Measurements from ENCODE around the gene PLXNB2.

The PLXNB2 gene

DNA sequence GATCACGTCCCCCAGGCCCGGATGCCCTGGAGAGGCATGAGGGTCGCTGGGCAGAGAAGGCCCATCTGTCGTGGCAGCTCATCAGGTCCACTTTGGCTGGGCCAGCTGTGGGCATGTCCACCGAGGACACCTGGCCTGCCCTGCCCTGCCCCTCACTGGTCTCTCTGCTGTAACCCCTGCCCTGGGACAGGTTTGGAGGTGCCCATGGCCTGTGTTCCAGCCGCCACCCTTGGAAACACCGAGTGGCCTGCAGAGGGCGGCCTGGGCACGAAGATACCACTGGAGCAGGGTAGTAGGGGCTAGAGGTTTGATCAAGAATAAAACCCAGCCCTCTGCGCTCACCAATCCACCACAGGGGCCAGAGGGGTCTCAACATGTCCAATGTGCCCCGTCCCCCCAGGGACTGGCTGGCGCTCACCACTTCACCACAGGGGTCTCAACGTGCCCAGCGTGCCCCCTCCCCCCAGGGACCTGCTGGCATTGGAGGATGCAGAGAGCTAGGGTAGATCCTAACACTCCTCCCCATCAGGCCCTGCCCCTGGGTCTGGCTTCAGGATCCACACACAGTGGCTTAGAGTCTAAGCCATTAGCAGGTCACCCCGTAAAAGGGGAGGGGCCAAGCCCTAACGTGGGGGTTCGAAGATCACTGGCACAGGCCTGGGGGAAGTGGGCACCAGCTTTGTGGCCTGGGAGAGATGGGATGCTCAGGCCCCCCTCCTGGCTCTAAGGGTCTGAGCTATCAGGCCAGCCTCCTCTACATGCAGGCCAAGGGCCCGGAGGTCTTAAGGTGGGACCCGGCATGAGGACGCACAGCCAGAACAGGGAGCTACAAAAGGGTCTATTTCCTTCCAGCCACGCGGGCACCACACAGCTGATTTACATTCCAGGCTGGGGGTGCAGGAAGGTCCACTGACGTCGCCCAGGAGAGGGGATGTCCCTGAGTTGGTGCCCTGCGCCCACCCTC lies 55.1 kb downstream of the PLXNB2 start (continued):
- TF ChIP-seq ZNF600 (tag by site-specific recombination; IDR thresholded peaks at IDR 0.05) (peak; percentile 45; the same call in 1 of the 2 replicates), ZNF792 (tag by site-specific recombination; IDR thresholded peaks at IDR 0.05) (no peak), ZNF10 (tag by site-specific recombination; IDR thresholded peaks at IDR 0.05) (no peak), ZNF239 (tag by site-specific recombination; IDR thresholded peaks at IDR 0.05) (no peak), ZNF654 (tag by site-specific recombination; IDR thresholded peaks at IDR 0.05; ENCODE audit: low read depth) (peak; percentile 48; the same call in 1 of the 2 replicates), ZBTB8A (tag by site-specific recombination; IDR thresholded peaks at IDR 0.05) (0 out of 2 replicates have a peak, but pooled peaks have one; percentile 32), ZSCAN30 (tag by site-specific recombination; IDR thresholded peaks at IDR 0.05) (no peak), ZNF747 (tag by site-specific recombination; IDR thresholded peaks at IDR 0.05) (no peak), ZEB2 (tag by site-specific recombination; IDR thresholded peaks at IDR 0.05) (peak; percentile 61), SP7 (tag by site-specific recombination; IDR thresholded peaks at IDR 0.05) (no peak), SP2 (tag by site-specific recombination; IDR thresholded peaks at IDR 0.05) (peak; percentile 29), ZFP69B (tag by site-specific recombination; IDR thresholded peaks at IDR 0.05) (peak; percentile 85; the same call in 1 of the 2 replicates), KLF17 (tag by site-specific recombination; IDR thresholded peaks at IDR 0.05) (no peak)
- TF ChIP-seq, protein P1, sequence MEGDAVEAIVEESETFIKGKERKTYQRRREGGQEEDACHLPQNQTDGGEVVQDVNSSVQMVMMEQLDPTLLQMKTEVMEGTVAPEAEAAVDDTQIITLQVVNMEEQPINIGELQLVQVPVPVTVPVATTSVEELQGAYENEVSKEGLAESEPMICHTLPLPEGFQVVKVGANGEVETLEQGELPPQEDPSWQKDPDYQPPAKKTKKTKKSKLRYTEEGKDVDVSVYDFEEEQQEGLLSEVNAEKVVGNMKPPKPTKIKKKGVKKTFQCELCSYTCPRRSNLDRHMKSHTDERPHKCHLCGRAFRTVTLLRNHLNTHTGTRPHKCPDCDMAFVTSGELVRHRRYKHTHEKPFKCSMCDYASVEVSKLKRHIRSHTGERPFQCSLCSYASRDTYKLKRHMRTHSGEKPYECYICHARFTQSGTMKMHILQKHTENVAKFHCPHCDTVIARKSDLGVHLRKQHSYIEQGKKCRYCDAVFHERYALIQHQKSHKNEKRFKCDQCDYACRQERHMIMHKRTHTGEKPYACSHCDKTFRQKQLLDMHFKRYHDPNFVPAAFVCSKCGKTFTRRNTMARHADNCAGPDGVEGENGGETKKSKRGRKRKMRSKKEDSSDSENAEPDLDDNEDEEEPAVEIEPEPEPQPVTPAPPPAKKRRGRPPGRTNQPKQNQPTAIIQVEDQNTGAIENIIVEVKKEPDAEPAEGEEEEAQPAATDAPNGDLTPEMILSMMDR (tag by site-specific recombination; IDR thresholded peaks at IDR 0.05): peak; percentile 84
- TF ChIP-seq, protein P2, sequence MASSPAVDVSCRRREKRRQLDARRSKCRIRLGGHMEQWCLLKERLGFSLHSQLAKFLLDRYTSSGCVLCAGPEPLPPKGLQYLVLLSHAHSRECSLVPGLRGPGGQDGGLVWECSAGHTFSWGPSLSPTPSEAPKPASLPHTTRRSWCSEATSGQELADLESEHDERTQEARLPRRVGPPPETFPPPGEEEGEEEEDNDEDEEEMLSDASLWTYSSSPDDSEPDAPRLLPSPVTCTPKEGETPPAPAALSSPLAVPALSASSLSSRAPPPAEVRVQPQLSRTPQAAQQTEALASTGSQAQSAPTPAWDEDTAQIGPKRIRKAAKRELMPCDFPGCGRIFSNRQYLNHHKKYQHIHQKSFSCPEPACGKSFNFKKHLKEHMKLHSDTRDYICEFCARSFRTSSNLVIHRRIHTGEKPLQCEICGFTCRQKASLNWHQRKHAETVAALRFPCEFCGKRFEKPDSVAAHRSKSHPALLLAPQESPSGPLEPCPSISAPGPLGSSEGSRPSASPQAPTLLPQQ (tag by site-specific recombination; IDR thresholded peaks at IDR 0.05): peak; percentile 56; the same call in 1 of the 2 replicates
- TF ChIP-seq, protein P3, sequence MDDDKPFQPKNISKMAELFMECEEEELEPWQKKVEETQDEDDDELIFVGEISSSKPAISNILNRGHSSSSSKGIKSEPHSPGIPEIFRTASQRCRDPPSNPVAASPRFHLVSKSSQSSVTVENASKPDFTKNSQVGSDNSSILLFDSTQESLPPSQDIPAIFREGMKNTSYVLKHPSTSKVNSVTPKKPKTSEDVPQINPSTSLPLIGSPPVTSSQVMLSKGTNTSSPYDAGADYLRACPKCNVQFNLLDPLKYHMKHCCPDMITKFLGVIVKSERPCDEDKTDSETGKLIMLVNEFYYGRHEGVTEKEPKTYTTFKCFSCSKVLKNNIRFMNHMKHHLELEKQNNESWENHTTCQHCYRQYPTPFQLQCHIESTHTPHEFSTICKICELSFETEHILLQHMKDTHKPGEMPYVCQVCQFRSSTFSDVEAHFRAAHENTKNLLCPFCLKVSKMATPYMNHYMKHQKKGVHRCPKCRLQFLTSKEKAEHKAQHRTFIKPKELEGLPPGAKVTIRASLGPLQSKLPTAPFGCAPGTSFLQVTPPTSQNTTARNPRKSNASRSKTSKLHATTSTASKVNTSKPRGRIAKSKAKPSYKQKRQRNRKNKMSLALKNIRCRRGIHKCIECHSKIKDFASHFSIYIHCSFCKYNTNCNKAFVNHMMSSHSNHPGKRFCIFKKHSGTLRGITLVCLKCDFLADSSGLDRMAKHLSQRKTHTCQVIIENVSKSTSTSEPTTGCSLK (tag by site-specific recombination; IDR thresholded peaks at IDR 0.05): no peak

GRCh38 chr22:50251477-50252081 lies 55.9 kb downstream of the PLXNB2 start:
- CTCF ChIA-PET: interaction anchor here (0.6 to 2.6 kb wide), 15 partner anchors 9 to 322 kb away, joined by 3 to 24 read pairs (median 6); partner anchors contain the start of gene MAPK12

More at GRCh38 chr22:50251477-50252081, 55.9 kb downstream of the PLXNB2 start:
- TF ChIP-seq KLF1 (tag by site-specific recombination; IDR thresholded peaks at IDR 0.05): peak; percentile 44; the same call in 1 of the 2 replicates
- TF ChIP-seq ZBTB6 (tag by site-specific recombination; IDR thresholded peaks at IDR 0.05): 0 out of 2 replicates have a peak, but pooled peaks have one; percentile 42
- TF ChIP-seq ZBTB7A (tag by site-specific recombination; IDR thresholded peaks at IDR 0.05; ENCODE audit: low read depth): 0 out of 2 replicates have a peak, but pooled peaks have one; percentile 60
- TF ChIP-seq SP3 (tag by site-specific recombination; IDR thresholded peaks at IDR 0.05): 0 out of 2 replicates have a peak, but pooled peaks have one; percentile 18
- no peak for TF ChIP-seq RBAK (tag by site-specific recombination; IDR thresholded peaks at IDR 0.05)
- H3K27ac ChIP-seq (ENCODE audit: extremely low read depth, low read depth, low read length): no peak overlapping the region
- peaks cover 8 to 80% of the 10 kb centered on the region in 2 experiments; a peak in 2 of 3 replicates for H3K36me3 ChIP-seq (ENCODE audit: control insufficient read depth in 2 of 2, insufficient read depth in 1 of 2, low read length in 2 of 2)
- peaks cover 9% of the 10 kb centered on the region for H3K4me1 ChIP-seq (ENCODE audit: control insufficient read depth, insufficient read depth, low read length)
- peak overlapping the region; percentile 55 for H3K4me3 ChIP-seq (ENCODE audit: low read depth, low read length)
- H3K9me3 ChIP-seq (ENCODE audit: control insufficient read depth, insufficient read depth, low read depth, low read length): no peaks in the 10 kb centered on the region
- POLR2A ChIA-PET: interaction anchor here (0.5 to 2.2 kb wide), 14 partner anchors 9 to 289 kb away, joined by 4 to 20 read pairs (median 6); partner anchors contain the start of genes LMF2, MAPK12, NCAPH2 and PLXNB2

Measured in HEK293 (cell line).